PC-9 (cell line): Measurements from ENCODE around the gene KRT78. TPM values are rescaled to one million over a fixed set of nuclear protein-coding genes. Genes with fewer than 3 reads are reported as not detected.

Experiments used
- BruUV-seq: library from RNA; stranded (reverse); fragments of 400-500 nt; replicated peaks from 2 replicates; lab custom pipeline; 2021; lab: Mats Ljungman, UMichigan
- CTCF ChIA-PET: fragments of 300-600 bp; sonication (Branson Sonifier 250); formaldehyde crosslinking; loops from one replicate; lab custom pipeline; 2022; ENCODE audit warnings: antibody characterized with exemption; lab: Charles Lee
- POLR2A ChIA-PET: fragments of 300-600 bp; sonication (Branson Sonifier 250); formaldehyde crosslinking; loops from one replicate; lab custom pipeline; 2022; ENCODE audit warnings: antibody characterized with exemption; ENCODE audit not compliant: unreplicated experiment; lab: Charles Lee
- DNase-seq, 2 experiments: peaks; one replicate each; pipeline versions ENCODE4 v3.0.0 to v3.0.0-alpha.2; 2015 to 2022; ENCODE audit warnings: mixed read lengths in 1 of 2
- H2AFZ ChIP-seq: fragments of 200-600 bp; sonication (generic); 2 replicates; pipeline ENCODE4 v1.8.1; 2017; ENCODE audit warnings: antibody characterized with exemption
- H3F3A ChIP-seq: fragments of 200-600 bp; sonication (generic); 2 replicates; pipeline ENCODE4 v1.8.1; 2017; ENCODE audit warnings: antibody characterized with exemption, mild to moderate bottlenecking, low read depth; ENCODE audit not compliant: insufficient read depth
- H3K27ac ChIP-seq: fragments of 200-600 bp; sonication (generic); 2 replicates; pipeline ENCODE4 v1.6.1; 2016; ENCODE audit warnings: mixed run types
- H3K27me3 ChIP-seq: fragments of 200-600 bp; sonication (generic); 2 replicates; pipeline ENCODE4 v1.6.1; 2016; ENCODE audit warnings: low read depth, mixed run types; ENCODE audit not compliant: insufficient read depth
- H3K36me3 ChIP-seq: fragments of 200-600 bp; sonication (generic); 2 replicates; pipeline ENCODE4 v1.6.1; 2016; ENCODE audit warnings: low read depth, mixed run types
- H3K4me1 ChIP-seq: fragments of 200-600 bp; sonication (generic); replicated peaks from 2 replicates; pipeline ENCODE4 v1.6.1; 2016; ENCODE audit warnings: mixed run types; ENCODE audit not compliant: insufficient read depth
- H3K4me2 ChIP-seq: fragments of 200-600 bp; sonication (generic); 2 replicates; pipeline ENCODE4 v1.6.1; 2017; ENCODE audit warnings: mixed run types
- H3K4me3 ChIP-seq: fragments of 200-600 bp; sonication (generic); 2 replicates; pipeline ENCODE4 v1.6.1; 2016; ENCODE audit warnings: mixed run types
- H3K79me2 ChIP-seq: fragments of 200-600 bp; sonication (generic); 2 replicates; pipeline ENCODE4 v1.6.1; 2017; ENCODE audit warnings: low read depth, mixed run types
- H3K9me2 ChIP-seq: fragments of 200-600 bp; sonication (generic); 2 replicates; pipeline ENCODE4 v1.8.1; 2017; ENCODE audit warnings: mild to moderate bottlenecking; ENCODE audit not compliant: insufficient read depth
- H3K9me3 ChIP-seq: fragments of 200-600 bp; sonication (generic); 2 replicates; pipeline ENCODE4 v1.8.1; 2016; ENCODE audit warnings: low read depth; ENCODE audit not compliant: insufficient read depth
- H4K20me1 ChIP-seq: fragments of 200-600 bp; sonication (generic); 2 replicates; pipeline ENCODE4 v1.8.1; 2017; ENCODE audit not compliant: insufficient read depth
- EZH2 ChIP-seq: fragments of 200-600 bp; sonication (generic); IDR thresholded peaks from 2 replicates; pipeline ENCODE4 v1.8.0; 2017; ENCODE audit warnings: antibody characterized with exemption, low read depth
- intact Hi-C: fragments of 100-400 bp; cut with micrococcal nuclease; formaldehyde crosslinking; loops from one replicate; pipeline ENCODE4 v1.10.0; 2022; ENCODE audit not compliant: unreplicated experiment
- total RNA-seq: library from RNA; stranded (reverse); gene quantifications from 2 replicates; pipeline ENCODE4 v1.2.3, GENCODE V29; 2021
- TF ChIP-seq, protein P1 (sequence below): fragments of 200-600 bp; sonication (generic); conservative IDR thresholded peaks from 2 replicates; pipeline ENCODE4 v1.6.1; 2017; ENCODE audit warnings: mixed run types, antibody characterized with exemption, mild to moderate bottlenecking, moderate library complexity

KRT78 gene
- total RNA-seq, 1 experiment from 2014 or later, result 1.5 TPM

DNA sequence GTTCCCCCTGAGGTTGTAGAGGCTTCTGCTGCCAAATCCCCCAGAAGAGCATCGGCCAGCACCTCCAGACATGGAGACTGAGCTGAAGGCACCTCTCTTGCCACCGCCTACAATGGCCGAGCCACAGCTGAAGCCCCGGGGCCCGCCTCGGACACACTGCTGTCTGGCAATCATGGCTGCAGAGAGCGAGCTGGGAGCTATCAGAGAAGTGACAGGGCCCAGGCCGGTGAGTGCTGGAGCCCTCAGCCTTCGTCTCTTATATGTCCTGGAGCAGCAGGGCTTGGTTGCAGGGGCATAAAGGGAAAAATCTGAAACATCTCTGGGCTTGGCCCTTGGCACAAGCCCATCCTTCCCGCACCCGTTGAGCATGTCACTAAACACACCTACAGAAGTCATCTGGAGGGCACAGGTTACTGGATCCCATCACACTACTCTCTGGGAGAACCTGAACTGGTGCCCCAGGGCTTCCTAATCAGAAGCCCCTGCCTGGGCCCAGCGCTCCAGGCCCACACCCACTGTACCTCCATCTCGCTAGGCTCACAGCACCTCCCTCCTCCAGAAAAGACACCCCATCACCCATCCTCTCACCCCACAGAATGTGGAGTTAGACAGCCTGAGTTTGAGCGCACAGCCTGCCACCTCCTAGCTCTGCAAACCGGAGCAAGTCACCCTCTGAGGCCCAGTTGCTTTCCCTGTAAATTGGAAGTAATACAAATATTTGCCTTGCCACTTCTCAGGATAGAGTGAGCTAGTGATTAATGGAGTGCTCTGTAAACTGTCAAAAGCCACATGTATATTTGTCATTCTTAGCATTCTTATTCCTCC lies 34.7 kb downstream of the KRT78 start, which contains the start of gene KRT4:
Gene KRT4, minus strand, starts transcription at position 232 of the 825 bp plus-strand sequence. Its CDS starts 58 bp downstream, at position 174.
- H3K4me3 ChIP-seq, result no peak within 1 kb of the TSS
- H3K9me3 ChIP-seq, result no peaks in the 10 kb centered on the region
- H3K79me2 ChIP-seq, result no peaks in the 10 kb centered on the region
- ChIA-PET CTCF (no interaction called here), POLR2A (interaction anchor here (0.5 kb wide), 1 partner anchor 104 kb away, joined by 7 read pairs; no protein-coding TSS in a partner anchor)
- no peaks in the 10 kb centered on the region for H4K20me1 ChIP-seq
- H3K36me3 ChIP-seq, result no peaks in the 10 kb centered on the region
- intact Hi-C loops, result no loop called here
- H3F3A ChIP-seq, result no peaks in the 10 kb centered on the region
- peaks cover 8% of the 10 kb centered on the region for H3K4me1 ChIP-seq
- no peaks in the 10 kb centered on the region for H3K9me2 ChIP-seq
- H2AFZ ChIP-seq, result no peak within 1 kb of the TSS
- no peak for TF ChIP-seq EZH2
- TF ChIP-seq, protein P1, sequence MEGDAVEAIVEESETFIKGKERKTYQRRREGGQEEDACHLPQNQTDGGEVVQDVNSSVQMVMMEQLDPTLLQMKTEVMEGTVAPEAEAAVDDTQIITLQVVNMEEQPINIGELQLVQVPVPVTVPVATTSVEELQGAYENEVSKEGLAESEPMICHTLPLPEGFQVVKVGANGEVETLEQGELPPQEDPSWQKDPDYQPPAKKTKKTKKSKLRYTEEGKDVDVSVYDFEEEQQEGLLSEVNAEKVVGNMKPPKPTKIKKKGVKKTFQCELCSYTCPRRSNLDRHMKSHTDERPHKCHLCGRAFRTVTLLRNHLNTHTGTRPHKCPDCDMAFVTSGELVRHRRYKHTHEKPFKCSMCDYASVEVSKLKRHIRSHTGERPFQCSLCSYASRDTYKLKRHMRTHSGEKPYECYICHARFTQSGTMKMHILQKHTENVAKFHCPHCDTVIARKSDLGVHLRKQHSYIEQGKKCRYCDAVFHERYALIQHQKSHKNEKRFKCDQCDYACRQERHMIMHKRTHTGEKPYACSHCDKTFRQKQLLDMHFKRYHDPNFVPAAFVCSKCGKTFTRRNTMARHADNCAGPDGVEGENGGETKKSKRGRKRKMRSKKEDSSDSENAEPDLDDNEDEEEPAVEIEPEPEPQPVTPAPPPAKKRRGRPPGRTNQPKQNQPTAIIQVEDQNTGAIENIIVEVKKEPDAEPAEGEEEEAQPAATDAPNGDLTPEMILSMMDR, result no peak
- DNase-seq, result peak; percentile 41 to 66
- no peak within 1 kb of the TSS for H3K4me2 ChIP-seq
- no TSS peak for BruUV-seq
- no peaks in the 10 kb centered on the region; the same call in 1 of the 2 replicates for H3K27me3 ChIP-seq
- H3K27ac ChIP-seq, result no peak within 1 kb of the TSS

DNA sequence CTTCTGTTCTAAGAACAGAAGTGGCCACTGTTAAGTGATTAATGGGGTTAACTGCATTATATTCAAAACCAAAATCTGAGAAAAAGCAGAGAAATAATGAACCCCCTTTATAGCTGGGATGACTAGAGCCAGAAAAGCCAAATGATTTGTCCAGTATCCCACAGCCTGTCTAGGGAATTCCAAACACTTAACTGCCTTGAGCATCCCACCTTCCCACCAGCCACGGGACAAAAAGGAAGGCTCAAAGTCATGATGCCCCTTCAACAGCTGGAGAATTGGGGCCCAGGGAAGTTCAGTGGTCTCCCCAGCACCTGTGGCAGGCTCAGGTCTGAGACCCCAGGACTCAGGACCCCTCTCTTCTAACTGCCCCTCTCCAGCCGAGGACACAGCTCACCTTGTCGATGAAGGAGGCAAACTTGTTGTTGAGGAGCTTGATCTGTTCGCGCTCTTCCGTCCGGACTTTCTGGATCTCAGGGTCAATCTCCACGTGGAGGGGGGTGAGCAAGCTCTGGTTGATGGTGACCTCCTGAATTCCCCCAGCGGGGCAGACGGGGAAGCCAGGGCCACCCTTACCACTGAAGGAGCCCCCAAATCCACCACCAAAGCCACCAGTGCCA lies 35.5 kb downstream of the KRT78 start:
- Histone ChIP-seq H3K9me3 (no peaks in the 10 kb centered on the region), H3F3A (no peaks in the 10 kb centered on the region), H3K27me3 (no peaks in the 10 kb centered on the region; the same call in 1 of the 2 replicates), H3K79me2 (no peaks in the 10 kb centered on the region), H3K36me3 (no peaks in the 10 kb centered on the region), H3K4me1 (peaks cover 8% of the 10 kb centered on the region), H3K27ac (no peak overlapping the region), H2AFZ (no peak overlapping the region), H4K20me1 (no peaks in the 10 kb centered on the region), H3K9me2 (no peaks in the 10 kb centered on the region), H3K4me3 (no peak overlapping the region), H3K4me2 (no peak overlapping the region)
- ChIA-PET CTCF (no interaction called here), POLR2A (no interaction called here)
- no TSS peak for BruUV-seq
- no peak for DNase-seq
- intact Hi-C loops, result no loop called here
- TF ChIP-seq EZH2, result no peak
- TF ChIP-seq, protein P1, result no peak

DNA sequence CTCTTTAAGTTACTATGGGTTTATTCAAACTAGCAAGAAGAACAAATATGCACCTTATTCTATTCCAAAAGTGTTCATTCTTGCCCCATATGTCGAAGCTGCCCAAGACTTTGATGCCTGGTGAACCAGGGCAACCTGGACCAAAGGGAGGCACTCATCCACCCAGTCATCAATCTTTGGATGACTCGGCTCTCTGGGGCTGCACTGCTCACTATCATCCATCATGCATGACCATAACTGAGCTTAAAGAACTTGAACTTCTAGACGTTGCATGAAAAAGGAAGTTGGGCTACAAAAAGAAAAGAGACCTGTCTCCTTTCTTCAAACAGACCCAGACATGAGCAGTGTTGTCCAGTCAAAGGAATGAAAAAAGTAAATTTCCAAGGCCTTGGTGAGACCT lies 36.0 kb downstream of the KRT78 start:
- no peaks in the 10 kb centered on the region for H3K27me3 ChIP-seq
- BruUV-seq, result no TSS peak
- no peak for DNase-seq
- H3F3A ChIP-seq, result no peaks in the 10 kb centered on the region
- no peak overlapping the region for H3K27ac ChIP-seq
- H2AFZ ChIP-seq, result no peak overlapping the region
- H3K4me1 ChIP-seq, result peaks cover 8% of the 10 kb centered on the region
- no peak overlapping the region for H3K4me3 ChIP-seq
- H3K9me2 ChIP-seq, result no peaks in the 10 kb centered on the region
- TF ChIP-seq, protein P1, result no peak
- TF ChIP-seq EZH2, result no peak
- no peaks in the 10 kb centered on the region for H3K36me3 ChIP-seq
- H4K20me1 ChIP-seq, result no peaks in the 10 kb centered on the region
- intact Hi-C loops, result no loop called here
- POLR2A ChIA-PET, result no interaction called here
- CTCF ChIA-PET, result no interaction called here
- H3K79me2 ChIP-seq, result no peaks in the 10 kb centered on the region
- H3K4me2 ChIP-seq, result no peak overlapping the region
- H3K9me3 ChIP-seq, result no peaks in the 10 kb centered on the region
